Esophagus muscularis mucosa (tissue), 4 donors: ENCODE results near the gene DHRS7. TPM values are rescaled to one million over a fixed set of nuclear protein-coding genes. Genes with fewer than 3 reads are reported as not detected.

Experiments
- DNase-seq: peaks from one replicate; pipeline ENCODE4 v3.0.0-alpha.2; 2017; ENCODE audit errors: extremely low spot score
- H3K27ac ChIP-seq, 4 donors: fragments of 200-600 bp; sonication (generic); replicated peaks in 1 of 4; 1 replicate in 3 of 4; 2 replicates in 1 of 4; pipeline ENCODE4 v1.5.1; 2016 to 2019; ENCODE audit warnings: mild to moderate bottlenecking in 1 of 4
- H3K27me3 ChIP-seq, 4 donors: fragments of 200-600 bp; sonication (generic); one replicate each; pipeline versions ENCODE4 v1.5.1 to v1.6.0; 2016 to 2019
- H3K36me3 ChIP-seq, 4 donors: fragments of 200-600 bp; sonication (generic); one replicate each; pipeline ENCODE4 v1.5.1; 2016 to 2019
- H3K4me1 ChIP-seq, 4 donors: fragments of 200-600 bp; sonication (generic); one replicate each; pipeline ENCODE4 v1.5.1; 2016 to 2019
- H3K4me3 ChIP-seq, 4 donors: fragments of 200-600 bp; sonication (generic); 1 replicate in 2 of 4; 2 replicates in 2 of 4; pipeline ENCODE4 v1.5.1; 2016 to 2019; ENCODE audit warnings: mild to moderate bottlenecking in 4 of 4, moderate library complexity in 1 of 4
- H3K9me3 ChIP-seq, 4 donors: fragments of 200-600 bp; sonication (generic); 1 replicate in 3 of 4; 2 replicates in 1 of 4; pipeline ENCODE4 v1.5.1; 2016 to 2019
- EP300 ChIP-seq: sonication (generic); formaldehyde crosslinking; IDR thresholded peaks from one replicate; pipeline ENCODE4 v1.6.1; 2017; ENCODE audit warnings: antibody characterized with exemption
- POLR2A ChIP-seq: fragments of 450-650 bp; IDR thresholded peaks from one replicate; pipeline ENCODE4 v1.6.1; 2017; ENCODE audit warnings: antibody characterized with exemption, moderate library complexity, mild to moderate bottlenecking, low read depth
- POLR2AphosphoS5 ChIP-seq, 2 donors: sonication (generic); formaldehyde crosslinking; IDR thresholded peaks; one replicate each; pipeline ENCODE4 v1.6.1; 2017; ENCODE audit warnings: antibody characterized with exemption in 2 of 2
- WGBS: methylation state at CpG from one replicate; pipeline ENCODE4 v1.1.5; 2018; 5-methylcytosine and 5-hydroxymethylcytosine counted together
- intact Hi-C: fragments of 100-400 bp; cut with DNase I; formaldehyde crosslinking; loops from one replicate; pipeline ENCODE4 v1.15.1; 2023
- total RNA-seq, 4 donors: library from RNA; depleted of rRNA; stranded (reverse); fragments of >200 nt; gene quantifications; one replicate each; pipeline versions ENCODE4 v1.1.0 to v1.2.1, GENCODE V29; 2016
- TF ChIP-seq, protein P1 (sequence below), 3 experiments: fragments of 200-600 bp in 2 of 3; fragments of 450-650 bp in 1 of 3; sonication (generic) in 2 of 3; IDR thresholded peaks; one replicate each; pipeline ENCODE4 v1.5.1; 2017 to 2019; ENCODE audit warnings: antibody characterized with exemption in 3 of 3, mild to moderate bottlenecking in 2 of 3, moderate library complexity in 1 of 3

DHRS7 gene
- total RNA-seq, 4 donors from 2014 or later = 46.1 to 70.5 (median 59.5) TPM

GRCh38 chr14:60166142-60166541, 944 bp upstream of the DHRS7 start:
- Histone ChIP-seq H3K36me3 (no peaks in the 10 kb centered on the region), H3K4me1 (peaks cover 14 to 35% (median 24%) of the 10 kb centered on the region in 4 donors), H3K9me3 (no peaks in the 10 kb centered on the region), H3K4me3 (peak overlapping the region in 1 of 4 donors; percentile 77), H3K27me3 (no peaks in the 10 kb centered on the region), H3K27ac (peak overlapping the region; percentile 87 to 97 (median 91))
- no peak for TF ChIP-seq EP300
- TF ChIP-seq POLR2AphosphoS5 (IDR thresholded peaks at IDR 0.05) = peak; percentile 18 to 22
- 74% methylated on average over 3 of the region's 3 CpGs for WGBS
- DNase-seq = no peak
- intact Hi-C loops = no loop called here

DNA sequence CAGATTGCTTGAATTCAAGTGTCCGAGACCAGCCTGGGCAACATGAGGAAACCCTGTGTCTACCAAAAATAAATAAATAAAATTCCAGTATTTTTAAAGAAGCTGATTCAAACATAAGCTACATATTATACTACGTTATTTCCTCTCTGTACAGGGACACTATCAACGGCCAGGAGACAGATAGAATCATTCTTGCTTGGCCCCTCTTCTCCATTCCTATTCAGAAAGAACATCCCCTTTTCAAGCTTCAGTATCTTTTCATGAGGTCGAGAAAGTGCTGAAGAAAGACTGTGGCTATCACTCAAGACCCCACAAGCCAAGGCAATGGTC, 314 bp upstream of the DHRS7 start:
- peak overlapping the region; percentile 87 to 97 (median 91) for H3K27ac ChIP-seq
- TF ChIP-seq POLR2AphosphoS5 (IDR thresholded peaks at IDR 0.05) = no peak
- peak; percentile 13 for TF ChIP-seq EP300
- intact Hi-C loops = loop anchor here (2.0 kb wide), 1 partner anchor 75 kb away; the partner anchor contains the start of gene PCNX4
- no peaks in the 10 kb centered on the region for H3K9me3 ChIP-seq
- no peaks in the 10 kb centered on the region for H3K36me3 ChIP-seq
- 3% methylated on average over 4 of the region's 4 CpGs for WGBS
- DNase-seq = no peak
- H3K4me3 ChIP-seq = peak overlapping the region; percentile 67 to 95 (median 76)
- H3K4me1 ChIP-seq = peaks cover 14 to 38% (median 24%) of the 10 kb centered on the region in 4 donors
- H3K27me3 ChIP-seq = no peaks in the 10 kb centered on the region

GRCh38 chr14:60164404-60164711, 840 bp downstream of the DHRS7 start:
- DNase-seq = no peak
- intact Hi-C loops = loop anchor here (2.0 kb wide), 1 partner anchor 74 kb away; the partner anchor contains the start of gene PCNX4

DNA sequence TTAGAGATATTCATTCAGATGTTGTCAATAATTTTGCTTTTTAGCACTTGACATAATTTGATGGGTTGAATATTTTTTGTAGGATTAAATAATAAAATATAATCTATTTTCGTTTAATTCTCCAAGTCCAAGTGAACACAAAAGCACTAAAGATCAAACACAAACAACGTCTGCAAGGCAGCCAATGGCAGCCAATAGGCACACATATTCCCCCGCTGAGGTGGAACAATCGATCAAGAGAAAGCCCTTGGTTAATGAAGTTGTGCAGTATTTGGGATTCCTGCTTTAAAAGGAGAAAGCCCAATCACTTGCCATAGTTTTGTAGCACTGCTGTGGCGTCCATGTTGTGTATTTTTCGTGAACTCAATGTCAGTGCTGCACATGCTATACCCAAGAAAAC, 1.5 kb downstream of the DHRS7 start:
- intact Hi-C loops = loop anchor here (2.0 kb wide), 1 partner anchor 73 kb away; the partner anchor contains the start of gene PCNX4
- WGBS = 85% methylated on average over 6 of the region's 6 CpGs
- DNase-seq = no peak
- Histone ChIP-seq H3K27ac (no peak overlapping the region), H3K27me3 (no peaks in the 10 kb centered on the region), H3K36me3 (no peaks in the 10 kb centered on the region), H3K4me3 (peak overlapping the region; percentile 67 to 95 (median 76)), H3K4me1 (peaks cover 14 to 40% (median 24%) of the 10 kb centered on the region in 4 donors), H3K9me3 (no peaks in the 10 kb centered on the region)
- no peak for TF ChIP-seq POLR2A
- no peak for TF ChIP-seq EP300
- TF ChIP-seq, protein P1, sequence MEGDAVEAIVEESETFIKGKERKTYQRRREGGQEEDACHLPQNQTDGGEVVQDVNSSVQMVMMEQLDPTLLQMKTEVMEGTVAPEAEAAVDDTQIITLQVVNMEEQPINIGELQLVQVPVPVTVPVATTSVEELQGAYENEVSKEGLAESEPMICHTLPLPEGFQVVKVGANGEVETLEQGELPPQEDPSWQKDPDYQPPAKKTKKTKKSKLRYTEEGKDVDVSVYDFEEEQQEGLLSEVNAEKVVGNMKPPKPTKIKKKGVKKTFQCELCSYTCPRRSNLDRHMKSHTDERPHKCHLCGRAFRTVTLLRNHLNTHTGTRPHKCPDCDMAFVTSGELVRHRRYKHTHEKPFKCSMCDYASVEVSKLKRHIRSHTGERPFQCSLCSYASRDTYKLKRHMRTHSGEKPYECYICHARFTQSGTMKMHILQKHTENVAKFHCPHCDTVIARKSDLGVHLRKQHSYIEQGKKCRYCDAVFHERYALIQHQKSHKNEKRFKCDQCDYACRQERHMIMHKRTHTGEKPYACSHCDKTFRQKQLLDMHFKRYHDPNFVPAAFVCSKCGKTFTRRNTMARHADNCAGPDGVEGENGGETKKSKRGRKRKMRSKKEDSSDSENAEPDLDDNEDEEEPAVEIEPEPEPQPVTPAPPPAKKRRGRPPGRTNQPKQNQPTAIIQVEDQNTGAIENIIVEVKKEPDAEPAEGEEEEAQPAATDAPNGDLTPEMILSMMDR (IDR thresholded peaks at IDR 0.05) = no peak
- TF ChIP-seq POLR2AphosphoS5 (IDR thresholded peaks at IDR 0.05) = no peak

More at GRCh38 chr14:60164404-60164711, 840 bp downstream of the DHRS7 start:
- Histone ChIP-seq H3K27me3 (no peaks in the 10 kb centered on the region), H3K27ac (peak overlapping the region; percentile 87 to 97 (median 91)), H3K9me3 (no peaks in the 10 kb centered on the region), H3K36me3 (no peaks in the 10 kb centered on the region), H3K4me3 (peak overlapping the region; percentile 67 to 95 (median 76)), H3K4me1 (peaks cover 14 to 40% (median 24%) of the 10 kb centered on the region in 4 donors)
- TF ChIP-seq POLR2A (no peak), POLR2AphosphoS5 (IDR thresholded peaks at IDR 0.05) (no peak), EP300 (no peak)
- 12% methylated on average over 5 of the region's 5 CpGs for WGBS

DNA sequence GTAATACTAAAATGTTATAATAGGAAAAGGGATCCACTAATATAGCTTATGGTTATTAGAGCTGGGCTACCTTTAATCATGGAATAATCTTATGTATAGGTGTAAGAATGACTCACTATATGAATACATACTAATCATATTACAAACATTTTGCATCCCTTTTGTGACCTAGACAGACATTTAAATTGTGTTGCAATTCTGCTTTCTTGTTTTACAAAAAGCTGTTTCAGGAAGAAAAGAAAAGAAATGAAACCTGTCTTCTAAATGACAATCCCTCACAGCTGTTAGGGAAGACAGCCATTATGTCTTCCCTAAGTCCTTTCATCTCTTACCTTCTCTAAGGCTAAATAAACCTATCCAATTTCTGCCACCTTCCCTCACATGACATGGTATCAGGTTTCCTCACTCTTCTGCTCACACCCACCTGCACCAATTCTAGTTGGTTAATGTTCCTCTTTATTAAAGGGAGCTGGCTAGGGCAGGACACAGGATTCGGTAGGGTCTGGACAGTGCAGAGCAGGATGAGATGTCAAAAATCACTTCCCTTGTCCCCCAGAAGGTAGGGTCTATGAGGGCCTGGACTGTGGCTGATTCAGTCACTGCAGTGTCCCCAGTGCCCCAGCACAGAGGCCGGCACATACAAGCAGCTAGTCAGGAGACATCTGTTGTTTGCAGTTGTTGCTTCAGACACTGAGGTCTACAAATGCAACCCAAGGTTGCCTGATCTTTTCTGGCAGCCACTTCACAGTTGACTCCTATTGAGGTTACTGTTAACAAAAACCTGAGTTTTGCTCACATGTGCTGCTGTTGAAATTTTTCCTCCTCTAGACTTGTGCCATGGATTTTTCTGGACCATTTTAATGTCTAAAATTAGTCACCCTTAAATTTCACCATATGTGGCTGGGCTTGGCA, 3.7 kb downstream of the DHRS7 start:
- Histone ChIP-seq H3K36me3 (no peaks in the 10 kb centered on the region), H3K9me3 (no peaks in the 10 kb centered on the region), H3K4me3 (no peak overlapping the region), H3K4me1 (peaks cover 10 to 36% (median 25%) of the 10 kb centered on the region in 4 donors), H3K27ac (peak overlapping the region in 3 of 4 donors; percentile 15 to 37 (median 32)), H3K27me3 (no peaks in the 10 kb centered on the region)
- 78% methylated on average over 1 of the region's 2 CpGs for WGBS
- DNase-seq = no peak
- TF ChIP-seq POLR2AphosphoS5 (IDR thresholded peaks at IDR 0.05) = no peak
- TF ChIP-seq, protein P1 (IDR thresholded peaks at IDR 0.05) = no peak
- TF ChIP-seq EP300 = no peak
- TF ChIP-seq POLR2A = no peak
- intact Hi-C loops = no loop called here

DNA sequence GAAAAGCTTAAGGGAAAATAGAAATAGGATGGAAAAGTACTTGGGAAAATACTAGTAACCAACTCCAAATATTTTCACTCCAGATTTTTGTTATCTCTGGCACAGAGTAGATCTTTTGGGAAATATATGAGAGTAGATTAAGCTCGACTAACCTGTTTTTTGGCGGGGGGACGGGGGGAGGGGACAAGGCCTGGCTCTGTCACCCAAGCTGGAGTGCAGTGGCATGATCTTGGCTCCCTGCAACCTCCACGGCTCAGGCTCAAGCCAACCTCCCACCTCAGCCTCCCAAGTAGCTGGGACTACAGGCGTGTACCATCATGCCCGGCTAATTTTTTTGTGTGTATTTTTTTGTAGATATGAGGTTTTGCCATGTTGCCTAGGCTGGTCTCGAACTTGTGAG, 4.8 kb downstream of the DHRS7 start:
- Histone ChIP-seq H3K36me3 (peaks cover 0 to 5% (median 0%) of the 10 kb centered on the region in 4 donors), H3K27me3 (no peaks in the 10 kb centered on the region), H3K4me1 (peaks cover 0 to 26% (median 15%) of the 10 kb centered on the region in 4 donors), H3K27ac (no peak overlapping the region), H3K9me3 (no peaks in the 10 kb centered on the region), H3K4me3 (no peak overlapping the region)
- peak; percentile 39 for DNase-seq
- intact Hi-C loops = no loop called here
- 83% methylated on average over 7 of the region's 7 CpGs for WGBS
- TF ChIP-seq POLR2A = no peak
- no peak for TF ChIP-seq EP300
- TF ChIP-seq, protein P1 (IDR thresholded peaks at IDR 0.05) = no peak
- no peak for TF ChIP-seq POLR2AphosphoS5 (IDR thresholded peaks at IDR 0.05)
